HepG2 (cell line): ENCODE data around the gene HS6ST1. TPM values are rescaled to one million over a fixed set of nuclear protein-coding genes. Genes with fewer than 3 reads are reported as not detected.

ENCODE experiments used
- ARNT2 ChIP-seq: sonication (generic); formaldehyde crosslinking; IDR thresholded peaks from 2 replicates; pipeline ENCODE4 v1.8.0; 2022; ENCODE audit warnings: mild to moderate bottlenecking, low read depth, missing genetic modification reagents, moderate library complexity
- ELF1 ChIP-seq: sonication (generic); formaldehyde crosslinking; IDR thresholded peaks from 2 replicates; pipeline ENCODE4 v1.4.0; 2020; ENCODE audit warnings: missing genetic modification reagents
- GATAD2A ChIP-seq: IDR thresholded peaks from 2 replicates; pipeline ENCODE4 v1.6.1; 2016
- HNRNPLL ChIP-seq: fragments of 200-400 bp; formaldehyde crosslinking; IDR thresholded peaks from 2 replicates; pipeline ENCODE4 v1.6.1; 2017; ENCODE audit warnings: mild to moderate bottlenecking, low read depth, low read length; ENCODE audit not compliant: poor library complexity, severe bottlenecking
- MAX ChIP-seq: IDR thresholded peaks from 2 replicates; pipeline ENCODE4 v1.6.1; 2012; ENCODE audit warnings: inconsistent platforms
- NFYC ChIP-seq: IDR thresholded peaks from 2 replicates; pipeline ENCODE4 v1.6.1; 2016; ENCODE audit warnings: missing genetic modification reagents, missing compliant biosample characterization
- PRDM4 ChIP-seq: sonication (generic); formaldehyde crosslinking; IDR thresholded peaks from 2 replicates; pipeline ENCODE4 v1.9.0; 2021; ENCODE audit warnings: missing genetic modification reagents, borderline replicate concordance
- PRPF4 ChIP-seq: fragments of 200-400 bp; formaldehyde crosslinking; IDR thresholded peaks from 2 replicates; pipeline ENCODE4 v1.6.1; 2016; ENCODE audit warnings: low read length, low read depth; ENCODE audit not compliant: poor library complexity, severe bottlenecking
- RAD21 ChIP-seq: fragments of 450-650 bp; formaldehyde crosslinking; IDR thresholded peaks from 2 replicates; pipeline ENCODE4 v1.5.0; 2020; ENCODE audit warnings: mild to moderate bottlenecking
- RBAK ChIP-seq: sonication (generic); formaldehyde crosslinking; IDR thresholded peaks from 2 replicates; pipeline ENCODE4 v1.5.1; 2020; ENCODE audit warnings: mild to moderate bottlenecking, missing genetic modification reagents
- ZBTB20 ChIP-seq: sonication (generic); formaldehyde crosslinking; IDR thresholded peaks from 2 replicates; pipeline ENCODE4 v1.8.1; 2023; ENCODE audit warnings: missing genetic modification reagents, low read depth, mild to moderate bottlenecking, borderline replicate concordance
- ZNF205 ChIP-seq: IDR thresholded peaks from 2 replicates; pipeline ENCODE4 v1.6.1; 2018; ENCODE audit warnings: missing biosample characterization, missing genetic modification reagents
- ZNF501 ChIP-seq: sonication (generic); formaldehyde crosslinking; IDR thresholded peaks from 2 replicates; pipeline ENCODE4 v1.5.1; 2020; ENCODE audit warnings: mild to moderate bottlenecking, moderate library complexity, missing genetic modification reagents
- ZNF747 ChIP-seq: sonication (generic); formaldehyde crosslinking; IDR thresholded peaks from 2 replicates; pipeline ENCODE4 v1.8.1; 2023; ENCODE audit warnings: missing genetic modification reagents, mild to moderate bottlenecking, borderline replicate concordance
- ZNF788 ChIP-seq: sonication (generic); formaldehyde crosslinking; IDR thresholded peaks from 2 replicates; pipeline ENCODE4 v1.5.0; 2020; ENCODE audit warnings: mild to moderate bottlenecking, missing genetic modification reagents, borderline replicate concordance
- polyA plus RNA-seq, 8 experiments: library from polyadenylated mRNA; depleted of rRNA in 3 of 8; stranded (reverse) in 7 of 8; unstranded in 1 of 8; fragments of >200 nt; fragmentation: Illumina TruSeq in 4 of 8; extraction: Trizol in 4 of 8; gene quantifications; 2 replicates each; pipeline versions ENCODE4 v1.2.1 to v1.2.3, GENCODE V29; 2011 to 2016; ENCODE audit warnings: low read depth in 4 of 8, missing spikeins in 1 of 8, mixed read lengths in 1 of 8; ENCODE audit not compliant: insufficient read depth in 1 of 8
- total RNA-seq, 5 experiments: library from RNA; depleted of rRNA; stranded (reverse); fragments of >200 nt; fragmentation: Illumina TruSeq; extraction: Trizol; gene quantifications; 2 replicates each; pipeline ENCODE4 v1.2.3, GENCODE V29; 2016; ENCODE audit warnings: low read depth in 1 of 5
- TF ChIP-seq, protein P1 (sequence below): sonication (generic); formaldehyde crosslinking; IDR thresholded peaks from 2 replicates; pipeline ENCODE4 v1.4.0; 2020; ENCODE audit warnings: mild to moderate bottlenecking, missing genetic modification reagents
- TF ChIP-seq, protein P2 (sequence below): IDR thresholded peaks from 2 replicates; pipeline ENCODE4 v1.6.1; 2016; ENCODE audit warnings: low read depth
- TF ChIP-seq, protein P3 (sequence below): IDR thresholded peaks from 2 replicates; pipeline ENCODE4 v1.6.1; 2016; ENCODE audit warnings: missing genetic modification reagents, missing compliant biosample characterization

Gene HS6ST1
- total and polyA plus RNA-seq, 2 of the 13 experiments (the other 11 are each of a cell fraction or from before 2014, with no cell fraction given) = 34.5 to 84.6 TPM

- TF ChIP-seq HNRNPLL = peak; percentile 44
- TF ChIP-seq MAX = peak; percentile 58
- 0 out of 2 replicates have a peak, but pooled peaks have one; percentile 9 for TF ChIP-seq NFYC (CRISPR knock-in tag)
- peak; percentile 62; the same call in 1 of the 2 replicates for TF ChIP-seq ZNF205 (CRISPR knock-in tag)
- TF ChIP-seq ZNF501 (CRISPR knock-in tag) = peak; percentile 40; the same call in 1 of the 2 replicates
- peak; percentile 34 for TF ChIP-seq GATAD2A
- 0 out of 2 replicates have a peak, but pooled peaks have one; percentile 59 for TF ChIP-seq ZNF747
- TF ChIP-seq, protein P1, sequence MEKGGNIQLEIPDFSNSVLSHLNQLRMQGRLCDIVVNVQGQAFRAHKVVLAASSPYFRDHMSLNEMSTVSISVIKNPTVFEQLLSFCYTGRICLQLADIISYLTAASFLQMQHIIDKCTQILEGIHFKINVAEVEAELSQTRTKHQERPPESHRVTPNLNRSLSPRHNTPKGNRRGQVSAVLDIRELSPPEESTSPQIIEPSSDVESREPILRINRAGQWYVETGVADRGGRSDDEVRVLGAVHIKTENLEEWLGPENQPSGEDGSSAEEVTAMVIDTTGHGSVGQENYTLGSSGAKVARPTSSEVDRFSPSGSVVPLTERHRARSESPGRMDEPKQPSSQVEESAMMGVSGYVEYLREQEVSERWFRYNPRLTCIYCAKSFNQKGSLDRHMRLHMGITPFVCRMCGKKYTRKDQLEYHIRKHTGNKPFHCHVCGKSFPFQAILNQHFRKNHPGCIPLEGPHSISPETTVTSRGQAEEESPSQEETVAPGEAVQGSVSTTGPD (CRISPR knock-in tag) = peak; percentile 22; the same call in 1 of the 2 replicates
- 0 out of 2 replicates have a peak, but pooled peaks have one; percentile 27 for TF ChIP-seq ELF1 (CRISPR knock-in tag)
- TF ChIP-seq, protein P2, sequence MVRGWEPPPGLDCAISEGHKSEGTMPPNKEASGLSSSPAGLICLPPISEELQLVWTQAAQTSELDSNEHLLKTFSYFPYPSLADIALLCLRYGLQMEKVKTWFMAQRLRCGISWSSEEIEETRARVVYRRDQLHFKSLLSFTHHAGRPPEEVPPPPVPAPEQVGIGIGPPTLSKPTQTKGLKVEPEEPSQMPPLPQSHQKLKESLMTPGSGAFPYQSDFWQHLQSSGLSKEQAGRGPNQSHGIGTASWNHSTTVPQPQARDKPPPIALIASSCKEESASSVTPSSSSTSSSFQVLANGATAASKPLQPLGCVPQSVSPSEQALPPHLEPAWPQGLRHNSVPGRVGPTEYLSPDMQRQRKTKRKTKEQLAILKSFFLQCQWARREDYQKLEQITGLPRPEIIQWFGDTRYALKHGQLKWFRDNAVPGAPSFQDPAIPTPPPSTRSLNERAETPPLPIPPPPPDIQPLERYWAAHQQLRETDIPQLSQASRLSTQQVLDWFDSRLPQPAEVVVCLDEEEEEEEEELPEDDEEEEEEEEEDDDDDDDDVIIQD (CRISPR knock-in tag) = 0 out of 2 replicates have a peak, but pooled peaks have one; percentile 20
- TF ChIP-seq, protein P3, sequence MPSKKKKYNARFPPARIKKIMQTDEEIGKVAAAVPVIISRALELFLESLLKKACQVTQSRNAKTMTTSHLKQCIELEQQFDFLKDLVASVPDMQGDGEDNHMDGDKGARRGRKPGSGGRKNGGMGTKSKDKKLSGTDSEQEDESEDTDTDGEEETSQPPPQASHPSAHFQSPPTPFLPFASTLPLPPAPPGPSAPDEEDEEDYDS (CRISPR knock-in tag) = peak; percentile 36; the same call in 1 of the 2 replicates
- TF ChIP-seq PRDM4 (CRISPR knock-in tag) = peak; percentile 83; the same call in 1 of the 2 replicates
- TF ChIP-seq PRPF4 = no peak
- 0 out of 2 replicates have a peak, but pooled peaks have one; percentile 63 for TF ChIP-seq RBAK (CRISPR knock-in tag)
- TF ChIP-seq ZNF788 (CRISPR knock-in tag) = peak; percentile 68; the same call in 1 of the 2 replicates
- TF ChIP-seq RAD21 = peak; percentile 74
- TF ChIP-seq ARNT2 (CRISPR knock-in tag) = peak; percentile 85
- peak; percentile 60; the same call in 1 of the 2 replicates for TF ChIP-seq ZBTB20
Observed at GRCh38 chr2:128260239-128261138, 58.2 kb downstream of the HS6ST1 start (continued).
